ENCODE results near the gene VPS50.

Gene VPS50

GRCh38 chr7:93205046-93205445, 27.1 kb upstream of the VPS50 start:
- FAIRE-seq (no peak), DNase-seq (ENCODE audit: insufficient read length, low spot score) (no peak)
- TF ChIP-seq POLR2A (IDR thresholded peaks at IDR 0.05; ENCODE audit: low read depth, low read length), result no peak
- no peak for TF ChIP-seq TAF1 (IDR thresholded peaks at IDR 0.05; ENCODE audit: low read depth, low read length)
- no peak for TF ChIP-seq PAX5 (IDR thresholded peaks at IDR 0.05; ENCODE audit: insufficient read depth, low read length, severe bottlenecking)

GRCh38 chr7:93211228-93211818, 20.8 kb upstream of the VPS50 start:
- TF ChIP-seq TAF1 (IDR thresholded peaks at IDR 0.05; ENCODE audit: low read depth, low read length) (no peak), POU2F2 (IDR thresholded peaks at IDR 0.05; ENCODE audit: low read depth, low read length) (no peak), POLR2AphosphoS5 (IDR thresholded peaks at IDR 0.05; ENCODE audit: low read depth, low read length) (no peak), PAX5 (IDR thresholded peaks at IDR 0.05; ENCODE audit: insufficient read depth, low read length, severe bottlenecking) (no peak), POLR2A (IDR thresholded peaks at IDR 0.05; ENCODE audit: low read depth, low read length) (no peak), SPI1 (IDR thresholded peaks at IDR 0.05; ENCODE audit: low read depth, low read length) (no peak)
- FAIRE-seq (no peak), DNase-seq (ENCODE audit: insufficient read length, low spot score) (no peak)

- TF ChIP-seq POLR2A (IDR thresholded peaks at IDR 0.05; ENCODE audit: low read depth, low read length) (no peak), POU2F2 (IDR thresholded peaks at IDR 0.05; ENCODE audit: low read depth, low read length) (no peak), TAF1 (IDR thresholded peaks at IDR 0.05; ENCODE audit: low read depth, low read length) (no peak), SPI1 (IDR thresholded peaks at IDR 0.05; ENCODE audit: low read depth, low read length) (no peak), POLR2AphosphoS5 (IDR thresholded peaks at IDR 0.05; ENCODE audit: low read depth, low read length) (no peak), PAX5 (IDR thresholded peaks at IDR 0.05; ENCODE audit: insufficient read depth, low read length, severe bottlenecking) (no peak)
- FAIRE-seq, result no peak
Measured at GRCh38 chr7:93212881-93213280, 19.3 kb upstream of the VPS50 start.

GRCh38 chr7:93218997-93219827, 13.0 kb upstream of the VPS50 start:
- TF ChIP-seq POLR2A (IDR thresholded peaks at IDR 0.05; ENCODE audit: low read depth, low read length), result no peak
- TF ChIP-seq POU2F2 (IDR thresholded peaks at IDR 0.05; ENCODE audit: low read depth, low read length), result no peak
- no peak for TF ChIP-seq TAF1 (IDR thresholded peaks at IDR 0.05; ENCODE audit: low read depth, low read length)
- TF ChIP-seq SPI1 (IDR thresholded peaks at IDR 0.05; ENCODE audit: low read depth, low read length), result no peak
- TF ChIP-seq PAX5 (IDR thresholded peaks at IDR 0.05; ENCODE audit: insufficient read depth, low read length, severe bottlenecking), result no peak
- TF ChIP-seq POLR2AphosphoS5 (IDR thresholded peaks at IDR 0.05; ENCODE audit: low read depth, low read length), result no peak
- DNase-seq (ENCODE audit: insufficient read length, low spot score), result no peak
- FAIRE-seq, result no peak

More at GRCh38 chr7:93212881-93213280, 19.3 kb upstream of the VPS50 start:
- DNase-seq (ENCODE audit: insufficient read length, low spot score), result no peak

GRCh38 chr7:93219868-93220267, 12.3 kb upstream of the VPS50 start:
- FAIRE-seq (no peak), DNase-seq (ENCODE audit: insufficient read length, low spot score) (no peak)
- TF ChIP-seq PAX5 (IDR thresholded peaks at IDR 0.05; ENCODE audit: insufficient read depth, low read length, severe bottlenecking), result no peak
- no peak for TF ChIP-seq POLR2A (IDR thresholded peaks at IDR 0.05; ENCODE audit: low read depth, low read length)
- no peak for TF ChIP-seq TAF1 (IDR thresholded peaks at IDR 0.05; ENCODE audit: low read depth, low read length)
- no peak for TF ChIP-seq SPI1 (IDR thresholded peaks at IDR 0.05; ENCODE audit: low read depth, low read length)
- no peak for TF ChIP-seq POU2F2 (IDR thresholded peaks at IDR 0.05; ENCODE audit: low read depth, low read length)
- no peak for TF ChIP-seq POLR2AphosphoS5 (IDR thresholded peaks at IDR 0.05; ENCODE audit: low read depth, low read length)

GRCh38 chr7:93226310-93226709, 5.9 kb upstream of the VPS50 start, which contains the start of gene HEPACAM2:
Gene HEPACAM2, minus strand, starts transcription at chr7:93226469.
- no peak for TF ChIP-seq PAX5 (IDR thresholded peaks at IDR 0.05; ENCODE audit: insufficient read depth, low read length, severe bottlenecking)
- TF ChIP-seq SPI1 (IDR thresholded peaks at IDR 0.05; ENCODE audit: low read depth, low read length), result no peak
- TF ChIP-seq POLR2AphosphoS5 (IDR thresholded peaks at IDR 0.05; ENCODE audit: low read depth, low read length), result no peak
- TF ChIP-seq POLR2A (IDR thresholded peaks at IDR 0.05; ENCODE audit: low read depth, low read length), result no peak
- FAIRE-seq (no peak), DNase-seq (ENCODE audit: insufficient read length, low spot score) (no peak)

GRCh38 chr7:93228302-93228701, 3.9 kb upstream of the VPS50 start:
- TF ChIP-seq PAX5 (IDR thresholded peaks at IDR 0.05; ENCODE audit: insufficient read depth, low read length, severe bottlenecking) (no peak), SPI1 (IDR thresholded peaks at IDR 0.05; ENCODE audit: low read depth, low read length) (0 out of 2 replicates have a peak, but pooled peaks have one; percentile 26)
- DNase-seq (ENCODE audit: insufficient read length, low spot score) (no peak), FAIRE-seq (no peak)

GRCh38 chr7:93231259-93231658, 907 bp upstream of the VPS50 start:
- TF ChIP-seq TAF1 (IDR thresholded peaks at IDR 0.05; ENCODE audit: low read depth, low read length) (no peak), POLR2A (IDR thresholded peaks at IDR 0.05; ENCODE audit: low read depth, low read length) (no peak; the same call in 1 of the 2 replicates), POLR2AphosphoS5 (IDR thresholded peaks at IDR 0.05; ENCODE audit: low read depth, low read length) (no peak), SPI1 (IDR thresholded peaks at IDR 0.05; ENCODE audit: low read depth, low read length) (no peak), PAX5 (IDR thresholded peaks at IDR 0.05; ENCODE audit: insufficient read depth, low read length, severe bottlenecking) (no peak), POU2F2 (IDR thresholded peaks at IDR 0.05; ENCODE audit: low read depth, low read length) (no peak)
- FAIRE-seq (no peak), DNase-seq (ENCODE audit: insufficient read length, low spot score) (no peak)

GRCh38 chr7:93232673-93233018, 480 bp downstream of the VPS50 start:
- no peak for FAIRE-seq
- DNase-seq (ENCODE audit: insufficient read length, low spot score), result no peak
- TF ChIP-seq POU2F2 (IDR thresholded peaks at IDR 0.05; ENCODE audit: low read depth, low read length) (no peak), SPI1 (IDR thresholded peaks at IDR 0.05; ENCODE audit: low read depth, low read length) (no peak), TAF1 (IDR thresholded peaks at IDR 0.05; ENCODE audit: low read depth, low read length) (no peak), PAX5 (IDR thresholded peaks at IDR 0.05; ENCODE audit: insufficient read depth, low read length, severe bottlenecking) (no peak), POLR2AphosphoS5 (IDR thresholded peaks at IDR 0.05; ENCODE audit: low read depth, low read length) (no peak), POLR2A (IDR thresholded peaks at IDR 0.05; ENCODE audit: low read depth, low read length) (no peak)
